ENCODE data around the gene FRRS1.

FRRS1 gene

DNA sequence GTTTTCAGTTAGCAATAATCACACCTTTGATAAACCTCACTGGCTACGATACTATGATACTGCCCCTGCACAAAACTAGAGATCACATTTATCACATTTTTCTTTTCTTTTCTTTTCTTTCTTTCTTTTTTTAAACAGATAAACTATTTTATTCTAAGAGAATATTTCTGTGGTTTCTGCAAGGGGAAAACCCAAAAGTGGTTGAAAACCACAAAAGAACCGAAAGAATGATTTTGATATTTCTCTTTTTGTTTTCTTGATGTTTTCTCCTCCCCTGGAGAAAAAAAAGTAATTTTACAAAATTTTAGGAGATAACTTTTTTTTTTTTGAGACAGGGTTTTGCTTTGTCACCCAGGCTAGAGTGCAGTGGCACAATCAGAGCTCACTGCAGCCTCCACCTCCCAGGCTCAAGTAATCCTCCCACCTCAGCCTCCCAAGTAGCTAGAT lies 18.4 kb upstream of the FRRS1 start:
- no peaks in the 10 kb centered on the region for H3K27me3 ChIP-seq (replicated peaks; ENCODE audit: control insufficient read depth, insufficient read depth, low read length)

DNA sequence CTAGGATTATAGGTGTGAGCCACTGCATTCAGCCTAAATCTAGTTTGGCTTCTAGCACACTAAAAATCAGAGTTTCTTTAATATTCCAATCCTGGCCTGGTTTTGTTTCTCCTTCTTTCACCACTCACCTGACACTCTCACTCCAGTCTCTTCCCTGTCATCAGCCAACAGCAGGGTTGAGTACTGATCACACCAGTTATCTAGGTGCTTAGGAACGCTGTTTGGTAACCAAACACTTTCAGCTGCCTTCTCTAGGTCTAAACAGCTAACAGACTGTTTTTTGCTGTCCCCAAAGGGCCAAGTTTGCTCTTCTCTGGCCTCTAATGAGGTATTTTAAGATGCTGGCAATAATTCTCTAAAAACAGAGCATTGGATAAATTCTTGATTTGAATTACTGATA lies 17.7 kb upstream of the FRRS1 start:
- TF ChIP-seq, protein P1, sequence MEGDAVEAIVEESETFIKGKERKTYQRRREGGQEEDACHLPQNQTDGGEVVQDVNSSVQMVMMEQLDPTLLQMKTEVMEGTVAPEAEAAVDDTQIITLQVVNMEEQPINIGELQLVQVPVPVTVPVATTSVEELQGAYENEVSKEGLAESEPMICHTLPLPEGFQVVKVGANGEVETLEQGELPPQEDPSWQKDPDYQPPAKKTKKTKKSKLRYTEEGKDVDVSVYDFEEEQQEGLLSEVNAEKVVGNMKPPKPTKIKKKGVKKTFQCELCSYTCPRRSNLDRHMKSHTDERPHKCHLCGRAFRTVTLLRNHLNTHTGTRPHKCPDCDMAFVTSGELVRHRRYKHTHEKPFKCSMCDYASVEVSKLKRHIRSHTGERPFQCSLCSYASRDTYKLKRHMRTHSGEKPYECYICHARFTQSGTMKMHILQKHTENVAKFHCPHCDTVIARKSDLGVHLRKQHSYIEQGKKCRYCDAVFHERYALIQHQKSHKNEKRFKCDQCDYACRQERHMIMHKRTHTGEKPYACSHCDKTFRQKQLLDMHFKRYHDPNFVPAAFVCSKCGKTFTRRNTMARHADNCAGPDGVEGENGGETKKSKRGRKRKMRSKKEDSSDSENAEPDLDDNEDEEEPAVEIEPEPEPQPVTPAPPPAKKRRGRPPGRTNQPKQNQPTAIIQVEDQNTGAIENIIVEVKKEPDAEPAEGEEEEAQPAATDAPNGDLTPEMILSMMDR (IDR thresholded peaks at IDR 0.05; ENCODE audit: insufficient read depth, low read length, poor library complexity, severe bottlenecking) = no peak
- no peak for DNase-seq (ENCODE audit: extremely low read depth, insufficient read length)
- H3K4me3 ChIP-seq (replicated peaks; ENCODE audit: low read depth, low read length) = no peak overlapping the region
- H3K27me3 ChIP-seq (replicated peaks; ENCODE audit: control insufficient read depth, insufficient read depth, low read length) = no peaks in the 10 kb centered on the region
- H3K36me3 ChIP-seq (ENCODE audit: control insufficient read depth, insufficient read depth, low read length) = no peaks in the 10 kb centered on the region

More for the DNA sequence above, 18.4 kb upstream of the FRRS1 start:
- DNase-seq (ENCODE audit: extremely low read depth, insufficient read length) = peak; percentile 71
- 0 out of 2 replicates have a peak overlapping the region, but pooled peaks have one; percentile 5 for H3K4me3 ChIP-seq (replicated peaks; ENCODE audit: low read depth, low read length)
- TF ChIP-seq, protein P1 (IDR thresholded peaks at IDR 0.05; ENCODE audit: insufficient read depth, low read length, poor library complexity, severe bottlenecking) = no peak
- no peaks in the 10 kb centered on the region for H3K36me3 ChIP-seq (ENCODE audit: control insufficient read depth, insufficient read depth, low read length)

DNA sequence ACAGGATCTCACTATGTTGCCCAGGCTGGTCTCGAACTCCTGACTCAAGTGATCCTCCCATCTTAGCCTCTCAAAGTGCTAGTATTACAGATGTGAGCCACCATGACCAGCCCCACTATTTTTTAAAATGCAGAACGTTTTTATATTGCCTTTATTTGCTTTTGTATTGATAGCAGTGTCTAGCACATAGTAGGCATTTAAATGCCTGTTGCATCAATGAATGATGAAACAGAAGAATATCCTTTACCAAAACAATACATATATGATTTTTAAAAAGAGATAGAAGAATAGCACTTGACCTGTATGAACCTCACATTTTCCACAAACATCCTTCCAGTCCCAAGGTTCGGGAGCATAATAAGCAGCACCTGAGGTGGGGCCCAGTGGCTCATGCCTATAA lies 16.5 kb upstream of the FRRS1 start:
- Histone ChIP-seq H3K4me3 (replicated peaks; ENCODE audit: low read depth, low read length) (no peak overlapping the region), H3K27me3 (replicated peaks; ENCODE audit: control insufficient read depth, insufficient read depth, low read length) (no peaks in the 10 kb centered on the region), H3K36me3 (ENCODE audit: control insufficient read depth, insufficient read depth, low read length) (no peaks in the 10 kb centered on the region)
- DNase-seq (ENCODE audit: extremely low read depth, insufficient read length) = no peak
- TF ChIP-seq, protein P1 (IDR thresholded peaks at IDR 0.05; ENCODE audit: insufficient read depth, low read length, poor library complexity, severe bottlenecking) = no peak

DNA sequence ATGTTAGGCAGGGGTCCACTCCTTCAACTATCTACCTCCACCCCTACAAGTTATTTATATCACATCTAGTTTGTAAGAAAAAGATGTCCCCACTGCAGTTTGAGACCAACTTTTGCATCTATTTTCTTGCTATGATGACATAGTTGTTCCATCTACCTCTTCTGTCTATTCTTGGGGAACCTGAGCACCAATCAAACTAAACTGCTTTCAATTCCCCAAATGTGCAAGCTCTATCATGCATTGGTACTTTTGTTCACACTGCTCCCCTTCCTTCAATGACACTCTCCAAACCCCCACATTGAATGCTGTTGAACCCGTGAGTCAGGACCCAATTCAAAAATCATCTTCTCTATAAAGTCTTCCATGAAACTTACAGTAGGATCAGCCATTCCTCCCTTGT lies 16.0 kb upstream of the FRRS1 start:
- Histone ChIP-seq H3K36me3 (ENCODE audit: control insufficient read depth, insufficient read depth, low read length) (no peaks in the 10 kb centered on the region), H3K27me3 (replicated peaks; ENCODE audit: control insufficient read depth, insufficient read depth, low read length) (no peaks in the 10 kb centered on the region), H3K4me3 (replicated peaks; ENCODE audit: low read depth, low read length) (no peak overlapping the region)
- TF ChIP-seq, protein P1 (IDR thresholded peaks at IDR 0.05; ENCODE audit: insufficient read depth, low read length, poor library complexity, severe bottlenecking) = no peak
- no peak for DNase-seq (ENCODE audit: extremely low read depth, insufficient read length)

DNA sequence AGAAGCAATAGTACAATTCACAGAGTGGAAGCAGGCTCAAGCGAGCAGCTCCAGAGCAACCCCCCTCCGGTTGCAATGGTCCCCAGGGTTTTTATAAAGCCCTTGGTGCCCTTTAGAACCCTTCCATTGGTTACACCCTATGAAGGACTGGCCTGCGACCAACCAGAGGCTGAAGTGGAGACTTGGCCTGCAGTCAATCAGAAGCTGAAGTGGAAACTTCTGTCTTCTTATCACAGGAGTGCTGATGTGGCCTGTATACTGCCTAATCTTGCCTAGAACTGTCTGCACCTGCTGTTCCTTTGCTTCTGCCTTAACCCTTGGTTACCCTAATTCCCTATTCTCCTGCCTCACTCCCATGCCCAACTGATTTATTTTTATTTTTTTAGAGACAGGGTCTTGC lies 15.4 kb upstream of the FRRS1 start:
- Histone ChIP-seq H3K4me3 (replicated peaks; ENCODE audit: low read depth, low read length) (no peak overlapping the region), H3K27me3 (replicated peaks; ENCODE audit: control insufficient read depth, insufficient read depth, low read length) (no peaks in the 10 kb centered on the region), H3K36me3 (ENCODE audit: control insufficient read depth, insufficient read depth, low read length) (no peaks in the 10 kb centered on the region)
- TF ChIP-seq, protein P1 (IDR thresholded peaks at IDR 0.05; ENCODE audit: insufficient read depth, low read length, poor library complexity, severe bottlenecking) = no peak
- no peak for DNase-seq (ENCODE audit: extremely low read depth, insufficient read length)

DNA sequence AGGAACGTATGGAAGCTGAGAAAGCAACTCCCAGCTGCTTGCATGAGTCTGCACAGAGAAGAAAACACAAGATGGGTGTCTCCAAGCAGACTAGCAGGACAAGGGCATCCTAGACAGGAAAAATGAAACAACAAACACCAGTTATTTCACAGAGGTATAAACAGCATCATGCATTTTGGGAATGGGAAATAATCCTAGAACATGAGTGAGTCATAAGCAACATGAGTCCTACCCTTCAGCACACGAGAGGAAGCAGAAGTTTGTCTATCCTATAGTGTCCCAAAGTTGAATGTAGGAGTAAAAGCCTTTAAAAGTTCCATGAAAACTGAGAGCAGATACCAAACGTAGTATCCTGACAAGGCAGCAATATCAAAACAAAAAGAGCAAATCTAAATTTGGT lies 11.3 kb upstream of the FRRS1 start:
- no peak for DNase-seq (ENCODE audit: extremely low read depth, insufficient read length)
- Histone ChIP-seq H3K4me3 (replicated peaks; ENCODE audit: low read depth, low read length) (no peak overlapping the region), H3K27me3 (replicated peaks; ENCODE audit: control insufficient read depth, insufficient read depth, low read length) (no peaks in the 10 kb centered on the region), H3K36me3 (ENCODE audit: control insufficient read depth, insufficient read depth, low read length) (no peaks in the 10 kb centered on the region)
- TF ChIP-seq, protein P1 (IDR thresholded peaks at IDR 0.05; ENCODE audit: insufficient read depth, low read length, poor library complexity, severe bottlenecking) = no peak
